ENCODE data around the gene NEFH.
"Not testable (repeated sequence)": the region's sequence is repeated elsewhere in the genome, so short reads cannot be mapped to it uniquely, and the experiment has no call there.

The NEFH gene

GRCh38 chr22:29479417-29480261 lies at the start of gene NEFH:
Gene NEFH, plus strand, starts transcription at chr22:29480218. Its CDS starts 45 bp downstream, at chr22:29480263.
- Mint-ChIP-seq H3K27ac (peak within 1 kb of the TSS; percentile 19), H3K36me3 (ENCODE audit: low read depth) (peaks cover 3% of the 10 kb centered on the region), H3K4me3 (peak within 1 kb of the TSS; percentile 67), H3K9me3 (no peaks in the 10 kb centered on the region), H3K27me3 (ENCODE audit: low read depth) (peaks cover 48% of the 10 kb centered on the region), H3K4me1 (ENCODE audit: low read depth) (peaks cover 12% of the 10 kb centered on the region)

- Mint-ChIP-seq H3K4me3 (no peak overlapping the region), H3K9me3 (no peaks in the 10 kb centered on the region), H3K36me3 (ENCODE audit: low read depth) (no peaks in the 10 kb centered on the region), H3K27me3 (ENCODE audit: low read depth) (peaks cover 44% of the 10 kb centered on the region), H3K4me1 (ENCODE audit: low read depth) (no peaks in the 10 kb centered on the region), H3K27ac (no peak overlapping the region)
Measured at GRCh38 chr22:29431986-29432385, 48.0 kb upstream of the NEFH start.

GRCh38 chr22:29433856-29434255 lies 46.2 kb upstream of the NEFH start:
- no peaks in the 10 kb centered on the region for H3K36me3 Mint-ChIP-seq (ENCODE audit: low read depth)
- H3K9me3 Mint-ChIP-seq, result no peaks in the 10 kb centered on the region
- no peaks in the 10 kb centered on the region for H3K4me1 Mint-ChIP-seq (ENCODE audit: low read depth)
- H3K4me3 Mint-ChIP-seq, result no peak overlapping the region
- no peak overlapping the region for H3K27ac Mint-ChIP-seq
- peaks cover 39% of the 10 kb centered on the region for H3K27me3 Mint-ChIP-seq (ENCODE audit: low read depth)

- H3K27ac Mint-ChIP-seq, result no peak overlapping the region
- no peak overlapping the region for H3K4me3 Mint-ChIP-seq
- H3K9me3 Mint-ChIP-seq, result no peaks in the 10 kb centered on the region
- H3K27me3 Mint-ChIP-seq (ENCODE audit: low read depth), result peaks cover 35% of the 10 kb centered on the region
- H3K36me3 Mint-ChIP-seq (ENCODE audit: low read depth), result no peaks in the 10 kb centered on the region
- H3K4me1 Mint-ChIP-seq (ENCODE audit: low read depth), result no peaks in the 10 kb centered on the region
Measured at GRCh38 chr22:29434288-29434687, 45.7 kb upstream of the NEFH start.

- Mint-ChIP-seq H3K4me3 (no peak overlapping the region), H3K4me1 (ENCODE audit: low read depth) (no peaks in the 10 kb centered on the region), H3K9me3 (no peaks in the 10 kb centered on the region), H3K27me3 (ENCODE audit: low read depth) (peaks cover 29% of the 10 kb centered on the region), H3K27ac (no peak overlapping the region), H3K36me3 (ENCODE audit: low read depth) (no peaks in the 10 kb centered on the region)
Measured at GRCh38 chr22:29435236-29436136, 44.5 kb upstream of the NEFH start.

- not testable (repeated sequence) for H3K9me3 Mint-ChIP-seq; H3K36me3 Mint-ChIP-seq (ENCODE audit: low read depth); H3K4me3 Mint-ChIP-seq; H3K4me1 Mint-ChIP-seq (ENCODE audit: low read depth); H3K27ac Mint-ChIP-seq
- peaks cover 16% of the 10 kb centered on the region for H3K27me3 Mint-ChIP-seq (ENCODE audit: low read depth)
Measured at GRCh38 chr22:29438283-29438682, 41.7 kb upstream of the NEFH start, which contains the start of gene RFPL1. Gene RFPL1, plus strand, starts transcription at chr22:29438583.

GRCh38 chr22:29442976-29443375 lies 37.0 kb upstream of the NEFH start:
- Mint-ChIP-seq H3K27ac (no peak overlapping the region), H3K9me3 (no peaks in the 10 kb centered on the region), H3K4me1 (ENCODE audit: low read depth) (no peaks in the 10 kb centered on the region), H3K36me3 (ENCODE audit: low read depth) (no peaks in the 10 kb centered on the region), H3K27me3 (ENCODE audit: low read depth) (peaks cover 3% of the 10 kb centered on the region), H3K4me3 (no peak overlapping the region)

GRCh38 chr22:29443452-29443851 lies 36.6 kb upstream of the NEFH start:
- Mint-ChIP-seq H3K27ac (no peak overlapping the region), H3K4me1 (ENCODE audit: low read depth) (no peaks in the 10 kb centered on the region), H3K9me3 (no peaks in the 10 kb centered on the region), H3K27me3 (ENCODE audit: low read depth) (peaks cover 3% of the 10 kb centered on the region), H3K36me3 (ENCODE audit: low read depth) (no peaks in the 10 kb centered on the region), H3K4me3 (no peak overlapping the region)

GRCh38 chr22:29443861-29444792 lies 35.9 kb upstream of the NEFH start:
- no peaks in the 10 kb centered on the region for H3K9me3 Mint-ChIP-seq
- H3K27ac Mint-ChIP-seq, result no peak overlapping the region
- no peak overlapping the region for H3K4me3 Mint-ChIP-seq
- peaks cover 3% of the 10 kb centered on the region for H3K27me3 Mint-ChIP-seq (ENCODE audit: low read depth)
- H3K36me3 Mint-ChIP-seq (ENCODE audit: low read depth), result no peaks in the 10 kb centered on the region
- H3K4me1 Mint-ChIP-seq (ENCODE audit: low read depth), result no peaks in the 10 kb centered on the region

- no peak overlapping the region for H3K27ac Mint-ChIP-seq
- H3K36me3 Mint-ChIP-seq (ENCODE audit: low read depth), result no peaks in the 10 kb centered on the region
- H3K4me3 Mint-ChIP-seq, result no peak overlapping the region
- no peaks in the 10 kb centered on the region for H3K9me3 Mint-ChIP-seq
- H3K4me1 Mint-ChIP-seq (ENCODE audit: low read depth), result no peaks in the 10 kb centered on the region
- peaks cover 3% of the 10 kb centered on the region for H3K27me3 Mint-ChIP-seq (ENCODE audit: low read depth)
Measured at GRCh38 chr22:29445508-29445907, 34.5 kb upstream of the NEFH start.

- Mint-ChIP-seq H3K27ac (no peak overlapping the region), H3K9me3 (no peaks in the 10 kb centered on the region), H3K27me3 (ENCODE audit: low read depth) (peaks cover 3% of the 10 kb centered on the region), H3K4me3 (no peak overlapping the region), H3K36me3 (ENCODE audit: low read depth) (no peaks in the 10 kb centered on the region), H3K4me1 (ENCODE audit: low read depth) (no peaks in the 10 kb centered on the region)
Measured at GRCh38 chr22:29447906-29448305, 32.1 kb upstream of the NEFH start.

GRCh38 chr22:29449296-29449875 lies 30.6 kb upstream of the NEFH start:
- Mint-ChIP-seq H3K4me1 (ENCODE audit: low read depth) (no peaks in the 10 kb centered on the region), H3K36me3 (ENCODE audit: low read depth) (no peaks in the 10 kb centered on the region), H3K27me3 (ENCODE audit: low read depth) (no peaks in the 10 kb centered on the region), H3K4me3 (no peak overlapping the region), H3K9me3 (no peaks in the 10 kb centered on the region), H3K27ac (no peak overlapping the region)

- Mint-ChIP-seq H3K4me1 (ENCODE audit: low read depth) (no peaks in the 10 kb centered on the region), H3K4me3 (no peak overlapping the region), H3K36me3 (ENCODE audit: low read depth) (no peaks in the 10 kb centered on the region), H3K9me3 (no peaks in the 10 kb centered on the region), H3K27ac (no peak overlapping the region), H3K27me3 (ENCODE audit: low read depth) (no peaks in the 10 kb centered on the region)
Measured at GRCh38 chr22:29450222-29450621, 29.8 kb upstream of the NEFH start.

GRCh38 chr22:29451863-29452262 lies 28.2 kb upstream of the NEFH start:
- Mint-ChIP-seq H3K4me3 (no peak overlapping the region), H3K27ac (no peak overlapping the region), H3K9me3 (no peaks in the 10 kb centered on the region), H3K36me3 (ENCODE audit: low read depth) (no peaks in the 10 kb centered on the region), H3K4me1 (ENCODE audit: low read depth) (no peaks in the 10 kb centered on the region), H3K27me3 (ENCODE audit: low read depth) (no peaks in the 10 kb centered on the region)

Data from T-helper 1 cell treated with Interleukin-12 subunit alpha and Interleukin-12 subunit beta and Interleukin-4 antibody, amounts not matched to agents 30 μg/mL and 1 μg/mL, for 36 hours (primary cell).